Measurements from ENCODE around the gene RAD23B.

GRCh38 chr9:107325842-107326241, 42.8 kb downstream of the RAD23B start:
- no peak for TF ChIP-seq CTCF (IDR thresholded peaks at IDR 0.05; ENCODE audit: insufficient read depth, low read depth, low read length)
- TF ChIP-seq EZH2 (IDR thresholded peaks at IDR 0.05; ENCODE audit: insufficient read depth, low read length), result no peak
